Mucosa of descending colon (tissue), 3 donors: ENCODE data around the gene PRR5. TPM values are rescaled to one million over a fixed set of nuclear protein-coding genes. Genes with fewer than 3 reads are reported as not detected.

Experiments used
- ATAC-seq: fragments of 200-7000 bp; cut with Tn5 transposase; one replicate; pipeline ENCODE4 v1.9.1; 2020; ENCODE audit warnings: mild to moderate bottlenecking, moderate library complexity
- DNase-seq, 3 donors: peaks; one replicate each; pipeline ENCODE4 v3.0.0-alpha.2; 2020
- H3K36me3 ChIP-seq: fragments of 200-600 bp; one replicate; pipeline ENCODE4 v1.8.0; 2021; ENCODE audit warnings: low read depth, mild to moderate bottlenecking
- H3K4me1 ChIP-seq: fragments of 200-600 bp; one replicate; pipeline ENCODE4 v1.8.0; 2021; ENCODE audit warnings: low read depth, mild to moderate bottlenecking
- H3K4me3 ChIP-seq: fragments of 200-600 bp; one replicate; pipeline ENCODE4 v1.8.0; 2021; ENCODE audit warnings: mild to moderate bottlenecking
- H3K9me3 ChIP-seq: fragments of 200-600 bp; one replicate; pipeline ENCODE4 v1.8.0; 2021; ENCODE audit warnings: mild to moderate bottlenecking
- intact Hi-C, 2 donors: fragments of 100-400 bp; cut with DNase I in 1 of 2; cut with micrococcal nuclease in 1 of 2; formaldehyde crosslinking; loops; one replicate each; pipeline versions ENCODE4 v1.11.0 to v1.11.1; 2022; cut with DNase I, micrococcal nuclease
- total RNA-seq, 3 donors: library from RNA; stranded (reverse); fragmentation: NEBNext Ultra II Directional in 2 of 3; extraction: Animal tissue kit (Norgen Biotek cat#: 25700) in 2 of 3; gene quantifications; one replicate each; pipeline versions ENCODE4 v1.2.1 to v1.2.4, GENCODE V29; 2021 to 2023
- TF ChIP-seq, protein P1 (sequence below): fragments of 200-600 bp; IDR thresholded peaks from one replicate; pipeline ENCODE4 v1.8.0; 2022; ENCODE audit warnings: antibody characterized with exemption, mild to moderate bottlenecking
- donor health status: DM: no; HTN: no; CAD: no; lungs with moderate emphysema.
- donor health status: DM: no; HTN: no; CAD: no.
- donor health status: DM: no; HTN: yes; CAD: no.

PRR5 gene
- total RNA-seq, 3 donors from 2014 or later = 21.8 to 46.2 (median 35.1) TPM

DNA sequence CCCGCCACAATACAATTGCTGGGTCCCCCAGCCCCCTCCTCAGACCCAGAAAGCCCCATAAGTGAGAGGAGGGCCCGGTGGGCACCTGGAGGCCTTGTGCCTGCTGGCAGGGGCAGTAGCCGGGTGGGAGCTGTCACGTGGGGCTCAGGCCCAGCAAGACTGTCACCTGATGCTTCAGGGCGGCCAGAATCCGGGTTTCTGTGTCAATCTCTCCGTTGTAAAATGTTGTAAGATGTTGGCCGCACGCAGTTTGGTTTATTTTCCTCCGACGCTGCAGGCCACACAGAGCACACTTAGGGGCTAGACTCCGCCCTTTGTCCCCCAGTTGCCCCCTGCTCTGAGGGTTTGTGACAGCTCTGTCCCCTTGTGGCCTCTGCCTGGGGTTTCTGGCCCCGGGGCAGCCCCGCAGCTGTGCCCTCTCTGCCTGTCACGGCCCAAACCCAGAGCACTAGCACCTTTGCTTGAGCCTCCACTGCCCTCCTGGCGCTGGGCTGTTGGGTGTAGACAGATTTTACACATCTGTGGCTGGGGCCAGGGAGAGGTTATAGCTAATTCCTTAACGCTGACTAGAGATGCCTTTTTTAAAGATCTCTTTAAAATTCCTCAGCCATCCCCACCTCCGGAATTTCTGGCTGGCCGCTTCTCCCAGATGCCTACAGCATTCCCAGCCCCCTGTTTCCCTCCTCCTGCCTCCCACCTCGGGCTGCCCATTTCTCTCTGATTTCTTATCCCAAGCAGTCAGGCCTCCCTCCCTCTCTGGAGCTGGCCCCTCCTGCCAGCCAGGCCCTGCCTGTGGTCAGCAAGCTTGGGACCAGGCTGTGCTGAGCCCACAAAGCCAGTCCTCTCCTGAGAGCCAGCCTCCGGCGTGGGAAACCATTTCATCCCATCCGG lies 3.2 kb upstream of the PRR5 start:
- DNase-seq (peak in 1 of 3 donors; percentile 42), ATAC-seq (no peak)
- Histone ChIP-seq H3K4me3 (no peak overlapping the region), H3K36me3 (no peaks in the 10 kb centered on the region), H3K9me3 (no peaks in the 10 kb centered on the region), H3K4me1 (peaks cover 9% of the 10 kb centered on the region)
- intact Hi-C loops = loop anchor here in 1 of 2 donors (5.0 kb wide), 1 partner anchor 39 kb away; no protein-coding TSS in a partner anchor
- TF ChIP-seq, protein P1, sequence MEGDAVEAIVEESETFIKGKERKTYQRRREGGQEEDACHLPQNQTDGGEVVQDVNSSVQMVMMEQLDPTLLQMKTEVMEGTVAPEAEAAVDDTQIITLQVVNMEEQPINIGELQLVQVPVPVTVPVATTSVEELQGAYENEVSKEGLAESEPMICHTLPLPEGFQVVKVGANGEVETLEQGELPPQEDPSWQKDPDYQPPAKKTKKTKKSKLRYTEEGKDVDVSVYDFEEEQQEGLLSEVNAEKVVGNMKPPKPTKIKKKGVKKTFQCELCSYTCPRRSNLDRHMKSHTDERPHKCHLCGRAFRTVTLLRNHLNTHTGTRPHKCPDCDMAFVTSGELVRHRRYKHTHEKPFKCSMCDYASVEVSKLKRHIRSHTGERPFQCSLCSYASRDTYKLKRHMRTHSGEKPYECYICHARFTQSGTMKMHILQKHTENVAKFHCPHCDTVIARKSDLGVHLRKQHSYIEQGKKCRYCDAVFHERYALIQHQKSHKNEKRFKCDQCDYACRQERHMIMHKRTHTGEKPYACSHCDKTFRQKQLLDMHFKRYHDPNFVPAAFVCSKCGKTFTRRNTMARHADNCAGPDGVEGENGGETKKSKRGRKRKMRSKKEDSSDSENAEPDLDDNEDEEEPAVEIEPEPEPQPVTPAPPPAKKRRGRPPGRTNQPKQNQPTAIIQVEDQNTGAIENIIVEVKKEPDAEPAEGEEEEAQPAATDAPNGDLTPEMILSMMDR = no peak

DNA sequence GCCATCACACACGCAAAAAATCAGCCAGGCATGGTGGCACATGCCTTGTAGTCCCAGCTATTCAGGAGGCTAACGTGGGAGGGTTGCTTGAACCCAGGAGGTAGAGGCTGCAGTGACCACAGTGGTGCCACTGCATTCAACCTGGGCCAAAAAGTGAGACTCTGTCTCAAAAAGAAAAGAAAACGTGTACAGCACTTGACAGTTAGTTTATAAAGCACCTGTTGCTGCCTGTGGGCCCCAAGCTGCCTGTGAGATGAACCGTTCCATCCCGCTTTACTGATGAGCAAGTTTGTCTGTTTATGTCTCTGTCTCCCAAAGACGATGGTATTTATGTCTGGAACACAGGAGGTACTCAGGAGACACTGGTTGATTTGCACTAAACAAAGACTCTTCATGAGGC lies 1.5 kb upstream of the PRR5 start:
- H3K9me3 ChIP-seq = no peaks in the 10 kb centered on the region
- DNase-seq = no peak
- no peak for ATAC-seq
- no peaks in the 10 kb centered on the region for H3K36me3 ChIP-seq
- H3K4me1 ChIP-seq = peaks cover 12% of the 10 kb centered on the region
- H3K4me3 ChIP-seq = no peak overlapping the region
- intact Hi-C loops = no loop called here
- TF ChIP-seq, protein P1 = no peak

DNA sequence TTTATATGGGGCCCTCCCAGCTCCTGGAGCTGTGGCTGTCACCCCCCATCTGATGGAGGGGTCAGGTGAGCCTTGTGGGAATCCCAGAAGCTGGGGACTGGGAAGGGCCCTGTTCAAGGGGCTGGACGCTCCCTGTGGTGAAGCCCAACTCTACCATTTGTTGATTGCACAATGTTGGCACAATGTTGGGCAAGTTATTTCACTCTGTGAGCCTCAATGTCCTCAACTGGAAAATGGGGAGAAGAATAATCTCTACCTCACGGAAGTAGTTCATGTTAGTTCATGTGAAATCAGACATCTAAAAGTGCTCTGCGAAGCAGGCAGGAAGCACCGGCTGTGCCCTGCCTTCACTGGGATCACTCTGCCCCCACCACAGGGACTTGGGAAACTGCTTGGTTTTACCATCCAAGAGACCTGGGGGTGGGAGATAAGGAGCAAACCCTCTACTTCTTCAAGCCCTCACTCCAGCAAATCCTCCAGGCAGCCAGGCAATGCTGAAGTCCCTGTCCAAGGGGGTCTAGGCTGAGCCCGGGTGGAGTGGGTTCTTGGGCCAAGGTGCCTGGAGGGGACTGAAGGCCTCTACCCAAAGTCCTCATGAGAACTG lies 715 bp upstream of the PRR5 start:
- Histone ChIP-seq H3K36me3 (no peaks in the 10 kb centered on the region), H3K4me1 (peaks cover 12% of the 10 kb centered on the region), H3K4me3 (no peak overlapping the region), H3K9me3 (no peaks in the 10 kb centered on the region)
- TF ChIP-seq, protein P1 = no peak
- DNase-seq (peak in 1 of 3 donors; percentile 21), ATAC-seq (no peak)
- intact Hi-C loops = no loop called here

DNA sequence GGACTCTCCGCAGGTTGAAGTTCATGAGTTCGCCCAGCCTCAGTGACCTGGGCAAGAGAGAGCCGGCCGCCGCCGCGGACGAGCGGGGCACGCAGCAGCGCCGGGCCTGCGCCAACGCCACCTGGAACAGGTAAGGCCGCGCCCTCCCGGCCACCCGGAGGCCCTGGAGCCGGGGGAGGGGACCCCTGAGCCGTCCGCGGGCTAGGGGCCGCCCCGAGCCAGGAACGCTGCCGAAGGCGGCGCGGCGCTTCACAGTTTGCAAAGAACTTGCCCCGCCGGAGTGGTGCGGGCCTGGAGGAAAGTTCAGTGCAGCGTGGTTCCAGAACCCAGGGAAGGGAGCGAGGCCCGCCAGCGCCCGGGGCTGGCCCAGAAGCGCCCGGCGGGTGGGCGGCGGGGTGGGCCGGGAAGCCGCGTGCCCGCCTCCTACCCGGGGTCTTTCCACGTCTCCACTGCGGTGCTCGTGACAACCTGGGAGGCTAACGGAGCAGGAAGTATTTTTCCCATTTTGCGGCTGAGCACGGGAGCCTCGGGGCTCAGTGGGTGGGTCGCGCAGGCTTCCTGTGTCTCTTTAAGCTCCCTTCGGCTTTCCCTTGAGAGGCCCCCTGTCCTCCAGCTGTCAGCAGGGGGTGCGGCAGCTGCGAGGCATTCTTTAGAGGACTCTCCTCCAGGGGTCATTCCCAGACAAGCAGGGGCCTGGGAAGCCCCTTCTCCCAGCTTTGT lies 635 bp downstream of the PRR5 start:
- ATAC-seq = peak; percentile 14
- intact Hi-C loops = no loop called here
- TF ChIP-seq, protein P1 = no peak
- Histone ChIP-seq H3K9me3 (no peaks in the 10 kb centered on the region), H3K4me1 (peaks cover 16% of the 10 kb centered on the region), H3K36me3 (no peaks in the 10 kb centered on the region), H3K4me3 (peak overlapping the region; percentile 56)
- peak in 1 of 3 donors; percentile 46 for DNase-seq

DNA sequence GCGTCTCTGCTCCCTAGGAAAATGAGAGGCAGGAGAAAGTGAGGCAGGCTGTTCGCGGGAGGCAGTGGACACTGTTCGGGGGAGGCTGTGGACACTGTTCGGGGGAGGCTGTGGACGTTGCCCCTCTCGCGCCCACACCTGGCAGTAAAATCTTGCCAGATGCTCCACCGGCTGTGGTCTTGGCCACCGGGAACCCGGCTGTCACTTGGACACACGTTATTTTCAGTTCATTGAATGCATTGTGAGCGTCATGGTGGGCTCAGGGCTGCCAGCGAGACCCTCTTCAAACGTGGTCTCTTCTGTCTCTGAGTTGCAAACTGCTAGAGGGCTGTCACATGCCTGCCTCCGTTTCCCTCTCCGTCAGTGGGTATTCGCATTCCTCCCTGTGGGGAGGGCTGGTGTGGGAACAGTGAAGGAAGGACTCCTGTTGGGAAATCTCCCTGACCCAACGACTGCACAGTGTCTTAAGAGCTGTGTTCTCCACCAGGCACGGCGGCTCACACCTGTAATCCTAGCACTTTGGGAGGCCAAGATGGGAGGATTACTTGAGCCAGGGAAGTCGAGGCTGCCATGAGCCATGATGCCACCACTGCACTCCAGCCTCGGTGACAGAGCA lies 1.4 kb downstream of the PRR5 start:
- DNase-seq = no peak
- H3K36me3 ChIP-seq = no peaks in the 10 kb centered on the region
- no peaks in the 10 kb centered on the region for H3K9me3 ChIP-seq
- peaks cover 16% of the 10 kb centered on the region for H3K4me1 ChIP-seq
- ATAC-seq = no peak
- intact Hi-C loops = no loop called here
- TF ChIP-seq, protein P1 = no peak
- H3K4me3 ChIP-seq = no peak overlapping the region
